ENCODE data around the gene ST3GAL3. TPM values are rescaled to one million over a fixed set of nuclear protein-coding genes. Genes with fewer than 3 reads are reported as not detected.

The ST3GAL3 gene
- total RNA-seq, 1 donor from 2014 or later, result 13.6 TPM

DNA sequence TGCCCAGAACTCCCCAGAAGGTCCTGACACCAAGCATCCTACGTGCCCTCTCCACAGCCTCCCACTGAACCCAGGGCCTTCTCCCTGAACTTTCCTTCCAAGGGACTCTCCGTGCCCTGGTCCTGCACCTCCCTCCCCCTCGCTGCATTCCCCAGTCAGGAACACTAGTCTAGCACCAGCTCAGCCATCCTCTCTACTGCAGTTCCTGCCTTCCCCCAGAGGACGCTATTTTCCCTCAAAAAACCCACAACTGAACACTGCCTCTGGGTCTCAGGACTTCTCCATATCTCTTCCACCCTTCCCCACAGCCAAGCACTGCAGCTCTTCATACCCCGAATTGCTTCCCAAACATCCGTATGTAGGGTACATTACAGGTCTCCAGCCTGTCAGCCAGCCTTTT is 213.7 kb downstream of the ST3GAL3 start:
- H3K4me1 ChIP-seq, result no peaks in the 10 kb centered on the region
- Mint-ChIP-seq H3K9me3 (no peaks in the 10 kb centered on the region), H3K27me3 (ENCODE audit: insufficient read depth, low read depth) (peaks cover 5% of the 10 kb centered on the region), H3K4me1 (no peaks in the 10 kb centered on the region), H3K27ac (no peak overlapping the region), H3K4me3 (no peak overlapping the region), H3K36me3 (peaks cover 15% of the 10 kb centered on the region)
- no peaks in the 10 kb centered on the region for H4K20me1 ChIP-seq (ENCODE audit: low read depth)
- peaks cover 4% of the 10 kb centered on the region for H3F3A ChIP-seq (ENCODE audit: low read depth)
- no peaks in the 10 kb centered on the region for H3K36me3 ChIP-seq
- TF ChIP-seq EZH2 (IDR thresholded peaks at IDR 0.05) (no peak), EZH2phosphoT487 (IDR thresholded peaks at IDR 0.05) (no peak)
- TF ChIP-seq, protein P1, sequence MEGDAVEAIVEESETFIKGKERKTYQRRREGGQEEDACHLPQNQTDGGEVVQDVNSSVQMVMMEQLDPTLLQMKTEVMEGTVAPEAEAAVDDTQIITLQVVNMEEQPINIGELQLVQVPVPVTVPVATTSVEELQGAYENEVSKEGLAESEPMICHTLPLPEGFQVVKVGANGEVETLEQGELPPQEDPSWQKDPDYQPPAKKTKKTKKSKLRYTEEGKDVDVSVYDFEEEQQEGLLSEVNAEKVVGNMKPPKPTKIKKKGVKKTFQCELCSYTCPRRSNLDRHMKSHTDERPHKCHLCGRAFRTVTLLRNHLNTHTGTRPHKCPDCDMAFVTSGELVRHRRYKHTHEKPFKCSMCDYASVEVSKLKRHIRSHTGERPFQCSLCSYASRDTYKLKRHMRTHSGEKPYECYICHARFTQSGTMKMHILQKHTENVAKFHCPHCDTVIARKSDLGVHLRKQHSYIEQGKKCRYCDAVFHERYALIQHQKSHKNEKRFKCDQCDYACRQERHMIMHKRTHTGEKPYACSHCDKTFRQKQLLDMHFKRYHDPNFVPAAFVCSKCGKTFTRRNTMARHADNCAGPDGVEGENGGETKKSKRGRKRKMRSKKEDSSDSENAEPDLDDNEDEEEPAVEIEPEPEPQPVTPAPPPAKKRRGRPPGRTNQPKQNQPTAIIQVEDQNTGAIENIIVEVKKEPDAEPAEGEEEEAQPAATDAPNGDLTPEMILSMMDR (IDR thresholded peaks at IDR 0.05), result no peak
- H3K27ac ChIP-seq, result no peak overlapping the region
- no peak for DNase-seq (ENCODE audit: low spot score)
- no peak overlapping the region for H3K4me2 ChIP-seq
- H2AFZ ChIP-seq (replicated peaks), result no peak overlapping the region
- H3K4me3 ChIP-seq, result no peak overlapping the region
- no peaks in the 10 kb centered on the region for H3K79me2 ChIP-seq (ENCODE audit: low read depth)
- no peaks in the 10 kb centered on the region for H3K27me3 ChIP-seq
- H3K9me3 ChIP-seq (ENCODE audit: low read depth), result no peaks in the 10 kb centered on the region
- no peak overlapping the region for H3K9ac ChIP-seq

DNA sequence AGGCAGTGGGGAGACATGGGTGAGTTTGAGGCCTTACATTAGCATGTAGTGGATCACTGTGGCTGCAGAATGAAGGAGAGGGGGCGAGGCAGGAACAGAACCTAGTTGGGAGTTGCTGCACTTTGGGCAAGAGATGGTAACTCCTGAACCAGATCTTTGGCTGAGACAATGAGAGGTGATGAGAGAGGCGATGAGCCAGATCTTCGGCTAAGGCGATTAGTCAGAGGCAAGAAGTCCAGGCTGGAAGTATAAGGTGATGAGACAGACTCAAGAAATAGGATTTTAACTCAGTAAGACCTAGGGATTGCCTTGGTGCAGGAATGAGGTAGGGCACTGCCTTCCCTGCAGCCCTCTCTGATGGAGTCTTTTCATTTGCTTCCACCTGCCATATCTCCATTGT is 217.2 kb downstream of the ST3GAL3 start:
- Histone ChIP-seq H3K9ac (no peak overlapping the region), H3K9me3 (ENCODE audit: low read depth) (no peaks in the 10 kb centered on the region), H3K36me3 (no peaks in the 10 kb centered on the region), H3K27me3 (no peaks in the 10 kb centered on the region), H2AFZ (replicated peaks) (no peak overlapping the region), H4K20me1 (ENCODE audit: low read depth) (no peaks in the 10 kb centered on the region), H3F3A (ENCODE audit: low read depth) (no peaks in the 10 kb centered on the region), H3K4me3 (no peak overlapping the region), H3K4me1 (no peaks in the 10 kb centered on the region), H3K4me2 (no peak overlapping the region), H3K27ac (no peak overlapping the region), H3K79me2 (ENCODE audit: low read depth) (no peaks in the 10 kb centered on the region)
- DNase-seq (ENCODE audit: low spot score), result no peak
- TF ChIP-seq EZH2 (IDR thresholded peaks at IDR 0.05) (no peak), EZH2phosphoT487 (IDR thresholded peaks at IDR 0.05) (no peak)
- TF ChIP-seq, protein P1 (IDR thresholded peaks at IDR 0.05), result no peak
- Mint-ChIP-seq H3K36me3 (peaks cover 25% of the 10 kb centered on the region), H3K9me3 (no peaks in the 10 kb centered on the region), H3K4me3 (no peak overlapping the region), H3K27me3 (ENCODE audit: insufficient read depth, low read depth) (peaks cover 5% of the 10 kb centered on the region), H3K4me1 (peaks cover under 1% of the 10 kb centered on the region), H3K27ac (no peak overlapping the region)

DNA sequence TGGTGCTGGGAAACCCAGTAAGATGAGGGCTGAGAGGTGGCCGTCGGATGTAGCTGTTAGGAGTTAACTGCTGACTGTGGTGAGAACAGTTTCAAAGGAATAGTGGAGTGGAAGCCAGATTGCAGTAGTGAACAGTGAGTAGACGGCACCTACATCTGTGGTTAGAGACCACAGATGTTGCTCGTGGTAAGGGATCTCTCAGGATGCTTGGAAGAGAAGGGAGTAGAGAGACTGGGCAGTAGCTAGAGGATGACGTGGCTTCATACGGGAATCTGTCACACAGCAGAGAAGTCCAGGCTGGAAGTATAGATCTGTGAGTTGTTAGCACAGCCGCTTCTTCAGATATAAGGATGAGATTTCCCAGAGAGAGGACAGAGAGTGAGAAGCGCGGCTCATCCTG is 218.5 kb downstream of the ST3GAL3 start:
- no peaks in the 10 kb centered on the region for H3K27me3 ChIP-seq
- peaks cover 5% of the 10 kb centered on the region for H3K27me3 Mint-ChIP-seq (ENCODE audit: insufficient read depth, low read depth)
- peaks cover 3% of the 10 kb centered on the region for H4K20me1 ChIP-seq (ENCODE audit: low read depth)
- no peak overlapping the region for H3K4me2 ChIP-seq
- H3K79me2 ChIP-seq (ENCODE audit: low read depth), result no peaks in the 10 kb centered on the region
- no peak for TF ChIP-seq EZH2 (IDR thresholded peaks at IDR 0.05)
- TF ChIP-seq, protein P1 (IDR thresholded peaks at IDR 0.05), result no peak
- no peak for TF ChIP-seq EZH2phosphoT487 (IDR thresholded peaks at IDR 0.05)
- H2AFZ ChIP-seq (replicated peaks), result no peak overlapping the region
- H3K9me3 Mint-ChIP-seq, result no peaks in the 10 kb centered on the region
- H3K9me3 ChIP-seq (ENCODE audit: low read depth), result no peaks in the 10 kb centered on the region
- H3K4me1 Mint-ChIP-seq, result peaks cover 3% of the 10 kb centered on the region
- H3K9ac ChIP-seq, result no peak overlapping the region
- H3K4me3 ChIP-seq, result no peak overlapping the region
- H3K27ac Mint-ChIP-seq, result no peak overlapping the region
- no peaks in the 10 kb centered on the region for H3K4me1 ChIP-seq
- no peak overlapping the region for H3K4me3 Mint-ChIP-seq
- no peak for DNase-seq (ENCODE audit: low spot score)
- H3K36me3 Mint-ChIP-seq, result peaks cover 29% of the 10 kb centered on the region
- H3K36me3 ChIP-seq, result no peaks in the 10 kb centered on the region
- no peak overlapping the region for H3K27ac ChIP-seq
- peaks cover 4% of the 10 kb centered on the region for H3F3A ChIP-seq (ENCODE audit: low read depth)
